ENCODE measurements around the gene DUSP16. TPM values are rescaled to one million over a fixed set of nuclear protein-coding genes. Genes with fewer than 3 reads are reported as not detected.

Gene DUSP16
- polyA plus RNA-seq, 1 donor from 2014 or later, result 42.5 TPM

DNA sequence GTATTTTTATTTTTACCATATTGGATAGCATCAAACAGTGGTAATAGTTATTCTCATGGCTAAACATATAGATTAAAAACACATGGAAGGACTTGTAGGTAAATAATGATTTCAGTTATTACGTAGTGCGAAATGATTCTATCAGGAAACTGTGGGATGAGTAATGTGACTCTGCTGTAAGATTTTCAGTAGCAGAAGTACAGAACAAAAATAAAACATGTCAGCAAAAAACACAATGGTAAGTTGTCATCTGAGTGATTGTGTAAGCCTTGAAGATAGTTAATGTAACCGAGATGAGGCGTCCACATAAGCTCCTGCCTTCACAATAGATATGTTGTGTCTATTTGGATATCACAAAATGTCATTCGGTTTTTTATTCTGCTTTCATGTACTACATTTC, 106.0 kb downstream of the DUSP16 start:
- Histone ChIP-seq H3K4me2 (ENCODE audit: low read length) (no peak overlapping the region), H3K27me3 (ENCODE audit: insufficient read depth, low read depth, low read length) (no peaks in the 10 kb centered on the region), H3K36me3 (ENCODE audit: insufficient read depth, low read length) (no peaks in the 10 kb centered on the region), H3F3A (ENCODE audit: insufficient read depth, low read length, poor library complexity, severe bottlenecking) (no peaks in the 10 kb centered on the region), H2AFZ (ENCODE audit: low read depth, low read length) (no peak overlapping the region), H3K4me3 (ENCODE audit: low read length) (no peak overlapping the region), H3K9me3 (ENCODE audit: low read length) (no peaks in the 10 kb centered on the region), H3K79me2 (replicated peaks; ENCODE audit: insufficient read depth, low read length) (no peaks in the 10 kb centered on the region), H3K27ac (ENCODE audit: low read length) (no peak overlapping the region), H4K20me1 (ENCODE audit: insufficient read depth) (no peaks in the 10 kb centered on the region), H3K9me2 (ENCODE audit: insufficient read depth, low read length) (no peaks in the 10 kb centered on the region), H3K9ac (ENCODE audit: low read length) (no peak overlapping the region)
- TF ChIP-seq TAF1 (IDR thresholded peaks at IDR 0.05; ENCODE audit: low read depth), result no peak
- TF ChIP-seq, protein P1, sequence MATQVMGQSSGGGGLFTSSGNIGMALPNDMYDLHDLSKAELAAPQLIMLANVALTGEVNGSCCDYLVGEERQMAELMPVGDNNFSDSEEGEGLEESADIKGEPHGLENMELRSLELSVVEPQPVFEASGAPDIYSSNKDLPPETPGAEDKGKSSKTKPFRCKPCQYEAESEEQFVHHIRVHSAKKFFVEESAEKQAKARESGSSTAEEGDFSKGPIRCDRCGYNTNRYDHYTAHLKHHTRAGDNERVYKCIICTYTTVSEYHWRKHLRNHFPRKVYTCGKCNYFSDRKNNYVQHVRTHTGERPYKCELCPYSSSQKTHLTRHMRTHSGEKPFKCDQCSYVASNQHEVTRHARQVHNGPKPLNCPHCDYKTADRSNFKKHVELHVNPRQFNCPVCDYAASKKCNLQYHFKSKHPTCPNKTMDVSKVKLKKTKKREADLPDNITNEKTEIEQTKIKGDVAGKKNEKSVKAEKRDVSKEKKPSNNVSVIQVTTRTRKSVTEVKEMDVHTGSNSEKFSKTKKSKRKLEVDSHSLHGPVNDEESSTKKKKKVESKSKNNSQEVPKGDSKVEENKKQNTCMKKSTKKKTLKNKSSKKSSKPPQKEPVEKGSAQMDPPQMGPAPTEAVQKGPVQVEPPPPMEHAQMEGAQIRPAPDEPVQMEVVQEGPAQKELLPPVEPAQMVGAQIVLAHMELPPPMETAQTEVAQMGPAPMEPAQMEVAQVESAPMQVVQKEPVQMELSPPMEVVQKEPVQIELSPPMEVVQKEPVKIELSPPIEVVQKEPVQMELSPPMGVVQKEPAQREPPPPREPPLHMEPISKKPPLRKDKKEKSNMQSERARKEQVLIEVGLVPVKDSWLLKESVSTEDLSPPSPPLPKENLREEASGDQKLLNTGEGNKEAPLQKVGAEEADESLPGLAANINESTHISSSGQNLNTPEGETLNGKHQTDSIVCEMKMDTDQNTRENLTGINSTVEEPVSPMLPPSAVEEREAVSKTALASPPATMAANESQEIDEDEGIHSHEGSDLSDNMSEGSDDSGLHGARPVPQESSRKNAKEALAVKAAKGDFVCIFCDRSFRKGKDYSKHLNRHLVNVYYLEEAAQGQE (IDR thresholded peaks at IDR 0.05; ENCODE audit: borderline replicate concordance), result no peak
- no peak for TF ChIP-seq EP300 (conservative IDR thresholded peaks at IDR 0.05; ENCODE audit: poor library complexity, severe bottlenecking)
- no peak for TF ChIP-seq POLR2AphosphoS5 (IDR thresholded peaks at IDR 0.05)
- TF ChIP-seq, protein P2, sequence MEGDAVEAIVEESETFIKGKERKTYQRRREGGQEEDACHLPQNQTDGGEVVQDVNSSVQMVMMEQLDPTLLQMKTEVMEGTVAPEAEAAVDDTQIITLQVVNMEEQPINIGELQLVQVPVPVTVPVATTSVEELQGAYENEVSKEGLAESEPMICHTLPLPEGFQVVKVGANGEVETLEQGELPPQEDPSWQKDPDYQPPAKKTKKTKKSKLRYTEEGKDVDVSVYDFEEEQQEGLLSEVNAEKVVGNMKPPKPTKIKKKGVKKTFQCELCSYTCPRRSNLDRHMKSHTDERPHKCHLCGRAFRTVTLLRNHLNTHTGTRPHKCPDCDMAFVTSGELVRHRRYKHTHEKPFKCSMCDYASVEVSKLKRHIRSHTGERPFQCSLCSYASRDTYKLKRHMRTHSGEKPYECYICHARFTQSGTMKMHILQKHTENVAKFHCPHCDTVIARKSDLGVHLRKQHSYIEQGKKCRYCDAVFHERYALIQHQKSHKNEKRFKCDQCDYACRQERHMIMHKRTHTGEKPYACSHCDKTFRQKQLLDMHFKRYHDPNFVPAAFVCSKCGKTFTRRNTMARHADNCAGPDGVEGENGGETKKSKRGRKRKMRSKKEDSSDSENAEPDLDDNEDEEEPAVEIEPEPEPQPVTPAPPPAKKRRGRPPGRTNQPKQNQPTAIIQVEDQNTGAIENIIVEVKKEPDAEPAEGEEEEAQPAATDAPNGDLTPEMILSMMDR (IDR thresholded peaks at IDR 0.05; ENCODE audit: poor library complexity, severe bottlenecking), result no peak
- no peak for TF ChIP-seq SMC3 (conservative IDR thresholded peaks at IDR 0.05; ENCODE audit: poor library complexity)
- TF ChIP-seq RAD21 (conservative IDR thresholded peaks at IDR 0.05), result no peak
- no peak for TF ChIP-seq EZH2 (IDR thresholded peaks at IDR 0.05; ENCODE audit: borderline replicate concordance, insufficient read depth, low read length, poor library complexity, severe bottlenecking)
- no peak for TF ChIP-seq MXI1 (conservative IDR thresholded peaks at IDR 0.05; ENCODE audit: poor library complexity, severe bottlenecking)

DNA sequence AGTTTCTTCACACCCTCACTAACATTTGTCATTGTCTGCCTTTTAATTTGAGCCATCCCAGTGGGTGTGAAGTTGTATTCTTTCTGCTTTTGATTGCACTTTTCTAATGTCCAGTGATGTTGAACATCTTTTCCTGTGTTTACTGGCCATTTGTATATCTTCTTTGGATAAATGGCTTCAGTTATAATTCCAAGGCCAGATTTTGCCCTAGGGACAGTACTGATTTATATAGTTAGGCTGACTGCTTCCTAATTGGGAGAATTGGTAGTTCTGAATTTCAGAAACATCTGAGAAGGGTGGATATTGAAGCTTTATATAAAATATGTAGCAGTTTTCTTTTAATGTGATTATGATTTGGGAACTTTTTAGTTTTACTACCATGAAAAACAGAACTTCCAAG, 108.3 kb downstream of the DUSP16 start:
- no peaks in the 10 kb centered on the region for H3K79me2 ChIP-seq (replicated peaks; ENCODE audit: insufficient read depth, low read length)
- H3K4me3 ChIP-seq (ENCODE audit: low read length), result no peak overlapping the region
- TF ChIP-seq RAD21 (conservative IDR thresholded peaks at IDR 0.05) (no peak), MXI1 (conservative IDR thresholded peaks at IDR 0.05; ENCODE audit: poor library complexity, severe bottlenecking) (no peak), EZH2 (IDR thresholded peaks at IDR 0.05; ENCODE audit: borderline replicate concordance, insufficient read depth, low read length, poor library complexity, severe bottlenecking) (no peak), SMC3 (conservative IDR thresholded peaks at IDR 0.05; ENCODE audit: poor library complexity) (no peak)
- H3K9me3 ChIP-seq (ENCODE audit: low read length), result no peaks in the 10 kb centered on the region
- no peaks in the 10 kb centered on the region for H3K9me2 ChIP-seq (ENCODE audit: insufficient read depth, low read length)
- H3K27me3 ChIP-seq (ENCODE audit: insufficient read depth, low read depth, low read length), result no peaks in the 10 kb centered on the region
- H2AFZ ChIP-seq (ENCODE audit: low read depth, low read length), result no peak overlapping the region
- H3K27ac ChIP-seq (ENCODE audit: low read length), result no peak overlapping the region
- H3K36me3 ChIP-seq (ENCODE audit: insufficient read depth, low read length), result no peaks in the 10 kb centered on the region
- H4K20me1 ChIP-seq (ENCODE audit: insufficient read depth), result no peaks in the 10 kb centered on the region
- H3F3A ChIP-seq (ENCODE audit: insufficient read depth, low read length, poor library complexity, severe bottlenecking), result no peaks in the 10 kb centered on the region
- H3K4me2 ChIP-seq (ENCODE audit: low read length), result no peak overlapping the region
- no peak overlapping the region for H3K9ac ChIP-seq (ENCODE audit: low read length)

Measured in neural cell (in vitro differentiated cells).